Skeletal muscle tissue (tissue), 4 donors: Measurements from ENCODE around the gene GRHL1. TPM values are rescaled to one million over a fixed set of nuclear protein-coding genes. Genes with fewer than 3 reads are reported as not detected.

Experiments used
- H3K27ac ChIP-seq: one replicate; pipeline ENCODE4 v1.7.0; 2013; ENCODE audit warnings: mild to moderate bottlenecking, low read depth, low read length, inconsistent platforms
- H3K27me3 ChIP-seq, 3 donors: one replicate each; pipeline ENCODE4 v1.7.0; 2013; ENCODE audit warnings: low read length in 3 of 3; ENCODE audit not compliant: control insufficient read depth in 3 of 3, insufficient read depth in 3 of 3
- H3K36me3 ChIP-seq, 3 donors: one replicate each; pipeline ENCODE4 v1.7.0; 2013; ENCODE audit warnings: low read length in 3 of 3; ENCODE audit not compliant: control insufficient read depth in 3 of 3, insufficient read depth in 3 of 3
- H3K4me1 ChIP-seq, 3 donors: one replicate each; pipeline ENCODE4 v1.7.0; 2013; ENCODE audit warnings: low read length in 3 of 3, mild to moderate bottlenecking in 3 of 3; ENCODE audit not compliant: control insufficient read depth in 3 of 3, insufficient read depth in 3 of 3
- H3K4me3 ChIP-seq, 3 donors: one replicate each; pipeline ENCODE4 v1.7.0; 2013; ENCODE audit warnings: low read length in 3 of 3
- H3K9ac ChIP-seq, 3 donors: one replicate each; pipeline ENCODE4 v1.7.0; 2013; ENCODE audit warnings: low read length in 3 of 3, mild to moderate bottlenecking in 3 of 3, moderate library complexity in 2 of 3, low read depth in 1 of 3
- H3K9me3 ChIP-seq, 3 donors: one replicate each; pipeline ENCODE4 v1.7.0; 2013; ENCODE audit warnings: low read length in 3 of 3; ENCODE audit not compliant: control insufficient read depth in 3 of 3
- total RNA-seq: library from RNA; depleted of rRNA; stranded (reverse); fragments of >200 nt; gene quantifications from one replicate; pipeline ENCODE4 v1.2.3, GENCODE V29; 2014
- donor health status: Osteomylitis.

The GRHL1 gene
- under 0.01 TPM for total RNA-seq

- Histone ChIP-seq H3K4me1 (peaks cover 0 to 5% (median 0%) of the 10 kb centered on the region in 3 donors), H3K4me3 (peak within 1 kb of the TSS; percentile 51 to 72 (median 70)), H3K27ac (no peak within 1 kb of the TSS), H3K9me3 (no peaks in the 10 kb centered on the region), H3K9ac (peak within 1 kb of the TSS; percentile 61 to 81 (median 69)), H3K36me3 (no peaks in the 10 kb centered on the region), H3K27me3 (peaks cover 0 to 1% (median 0%) of the 10 kb centered on the region in 3 donors)
Observed at GRCh38 chr2:9951522-9952285, at the start of gene GRHL1. TSS of gene GRHL1 (plus strand) at chr2:9951693. CDS start at chr2:9951834, 141 bp downstream.

- H3K27ac ChIP-seq: no peak overlapping the region
- H3K9me3 ChIP-seq: no peaks in the 10 kb centered on the region
- no peak overlapping the region for H3K4me3 ChIP-seq
- no peaks in the 10 kb centered on the region for H3K27me3 ChIP-seq
- peaks cover 0 to 2% (median 0%) of the 10 kb centered on the region in 3 donors for H3K36me3 ChIP-seq
- no peak overlapping the region for H3K9ac ChIP-seq
- no peaks in the 10 kb centered on the region for H3K4me1 ChIP-seq
Observed at GRCh38 chr2:9905413-9905812, 46.1 kb upstream of the GRHL1 start.

GRCh38 chr2:9907402-9907801 lies 44.1 kb upstream of the GRHL1 start:
- no peak overlapping the region for H3K4me3 ChIP-seq
- no peak overlapping the region for H3K27ac ChIP-seq
- no peaks in the 10 kb centered on the region for H3K4me1 ChIP-seq
- no peaks in the 10 kb centered on the region for H3K9me3 ChIP-seq
- H3K9ac ChIP-seq: no peak overlapping the region
- peaks cover 0 to 3% (median 2%) of the 10 kb centered on the region in 3 donors for H3K36me3 ChIP-seq
- H3K27me3 ChIP-seq: no peaks in the 10 kb centered on the region

- H3K4me1 ChIP-seq: no peaks in the 10 kb centered on the region
- no peak overlapping the region for H3K27ac ChIP-seq
- no peak overlapping the region for H3K4me3 ChIP-seq
- no peaks in the 10 kb centered on the region for H3K9me3 ChIP-seq
- H3K9ac ChIP-seq: no peak overlapping the region
- no peaks in the 10 kb centered on the region for H3K27me3 ChIP-seq
- H3K36me3 ChIP-seq: peaks cover 0 to 4% (median 3%) of the 10 kb centered on the region in 3 donors
Observed at GRCh38 chr2:9908639-9909038, 42.9 kb upstream of the GRHL1 start.

GRCh38 chr2:9909106-9909505 lies 42.4 kb upstream of the GRHL1 start:
- no peak overlapping the region for H3K9ac ChIP-seq
- no peaks in the 10 kb centered on the region for H3K27me3 ChIP-seq
- H3K4me1 ChIP-seq: no peaks in the 10 kb centered on the region
- no peak overlapping the region for H3K4me3 ChIP-seq
- H3K27ac ChIP-seq: no peak overlapping the region
- no peaks in the 10 kb centered on the region for H3K9me3 ChIP-seq
- H3K36me3 ChIP-seq: peaks cover 0 to 5% (median 3%) of the 10 kb centered on the region in 3 donors

GRCh38 chr2:9910699-9911098 lies 40.8 kb upstream of the GRHL1 start:
- Histone ChIP-seq H3K27me3 (no peaks in the 10 kb centered on the region), H3K4me3 (no peak overlapping the region), H3K36me3 (peaks cover 2 to 8% (median 7%) of the 10 kb centered on the region in 3 donors), H3K9ac (no peak overlapping the region), H3K4me1 (no peaks in the 10 kb centered on the region), H3K9me3 (no peaks in the 10 kb centered on the region), H3K27ac (no peak overlapping the region)

- Histone ChIP-seq H3K27me3 (no peaks in the 10 kb centered on the region), H3K4me1 (no peaks in the 10 kb centered on the region), H3K36me3 (peaks cover 2 to 8% (median 7%) of the 10 kb centered on the region in 3 donors)
Observed at GRCh38 chr2:9912468-9912867, 39.0 kb upstream of the GRHL1 start.

GRCh38 chr2:9914384-9915065 lies 37.0 kb upstream of the GRHL1 start:
- no peak overlapping the region for H3K9ac ChIP-seq
- peaks cover 2 to 8% (median 7%) of the 10 kb centered on the region in 3 donors for H3K36me3 ChIP-seq

More at GRCh38 chr2:9912468-9912867, 39.0 kb upstream of the GRHL1 start:
- no peaks in the 10 kb centered on the region for H3K9me3 ChIP-seq
- H3K4me3 ChIP-seq: no peak overlapping the region
- no peak overlapping the region for H3K27ac ChIP-seq
- no peak overlapping the region for H3K9ac ChIP-seq

GRCh38 chr2:9918275-9918674 lies 33.2 kb upstream of the GRHL1 start:
- peaks cover 2 to 5% (median 3%) of the 10 kb centered on the region in 3 donors for H3K4me1 ChIP-seq
- no peaks in the 10 kb centered on the region for H3K27me3 ChIP-seq
- peaks cover 2 to 15% (median 4%) of the 10 kb centered on the region in 3 donors for H3K36me3 ChIP-seq
- H3K27ac ChIP-seq: peak overlapping the region; percentile 20
- H3K9ac ChIP-seq: no peak overlapping the region
- H3K4me3 ChIP-seq: no peak overlapping the region
- H3K9me3 ChIP-seq: no peaks in the 10 kb centered on the region

More at GRCh38 chr2:9914384-9915065, 37.0 kb upstream of the GRHL1 start:
- Histone ChIP-seq H3K27ac (no peak overlapping the region), H3K27me3 (no peaks in the 10 kb centered on the region), H3K4me1 (peaks cover 2 to 5% (median 3%) of the 10 kb centered on the region in 3 donors), H3K9me3 (no peaks in the 10 kb centered on the region), H3K4me3 (no peak overlapping the region)

GRCh38 chr2:9919512-9919911 lies 32.0 kb upstream of the GRHL1 start:
- H3K27ac ChIP-seq: no peak overlapping the region
- H3K9ac ChIP-seq: no peak overlapping the region
- no peaks in the 10 kb centered on the region for H3K27me3 ChIP-seq
- no peaks in the 10 kb centered on the region for H3K9me3 ChIP-seq
- H3K36me3 ChIP-seq: peaks cover 0 to 9% (median under 1%) of the 10 kb centered on the region in 3 donors
- H3K4me3 ChIP-seq: no peak overlapping the region
- peaks cover 2 to 5% (median 3%) of the 10 kb centered on the region in 3 donors for H3K4me1 ChIP-seq
